ENCODE data around the gene AKT1S1.

The AKT1S1 gene

GRCh38 chr19:49862391-49863253, 14.5 kb downstream of the AKT1S1 start:
- Histone ChIP-seq H3K4me1 (ENCODE audit: control insufficient read depth in 1 of 2, insufficient read depth in 2 of 2, low read length in 2 of 2) (peaks cover 0 to 21% of the 10 kb centered on the region in 2 donors), H3K36me3 (ENCODE audit: control insufficient read depth in 1 of 2, insufficient read depth in 2 of 2, low read length in 2 of 2) (peaks cover 18 to 54% of the 10 kb centered on the region in 2 donors)

GRCh38 chr19:49861541-49862378, 15.4 kb downstream of the AKT1S1 start:
- H3K4me1 ChIP-seq (ENCODE audit: control insufficient read depth in 1 of 2, insufficient read depth in 2 of 2, low read length in 2 of 2) = peaks cover 0 to 20% of the 10 kb centered on the region in 2 donors
- no peak overlapping the region for H3K27ac ChIP-seq (ENCODE audit: low read length)

More at GRCh38 chr19:49862391-49863253, 14.5 kb downstream of the AKT1S1 start:
- Histone ChIP-seq H3K27me3 (ENCODE audit: low read depth, low read length) (no peaks in the 10 kb centered on the region), H3K9me3 (ENCODE audit: control insufficient read depth in 1 of 2, low read length in 2 of 2) (no peaks in the 10 kb centered on the region), H3K4me3 (ENCODE audit: low read depth in 1 of 2, low read length in 2 of 2) (no peak overlapping the region), H3K27ac (ENCODE audit: low read length) (no peak overlapping the region)

GRCh38 chr19:49861107-49861506, 16.0 kb downstream of the AKT1S1 start:
- no peak overlapping the region for H3K27ac ChIP-seq (ENCODE audit: low read length)
- H3K36me3 ChIP-seq (ENCODE audit: control insufficient read depth in 1 of 2, insufficient read depth in 2 of 2, low read length in 2 of 2) = peaks cover 18 to 67% of the 10 kb centered on the region in 2 donors

More at GRCh38 chr19:49861541-49862378, 15.4 kb downstream of the AKT1S1 start:
- H3K4me3 ChIP-seq (ENCODE audit: low read depth in 1 of 2, low read length in 2 of 2) = no peak overlapping the region
- H3K9me3 ChIP-seq (ENCODE audit: control insufficient read depth in 1 of 2, low read length in 2 of 2) = no peaks in the 10 kb centered on the region
- H3K36me3 ChIP-seq (ENCODE audit: control insufficient read depth in 1 of 2, insufficient read depth in 2 of 2, low read length in 2 of 2) = peaks cover 18 to 62% of the 10 kb centered on the region in 2 donors
- no peaks in the 10 kb centered on the region for H3K27me3 ChIP-seq (ENCODE audit: low read depth, low read length)

GRCh38 chr19:49860336-49861102, 16.6 kb downstream of the AKT1S1 start:
- no peaks in the 10 kb centered on the region for H3K9me3 ChIP-seq (ENCODE audit: control insufficient read depth in 1 of 2, low read length in 2 of 2)
- H3K27me3 ChIP-seq (ENCODE audit: low read depth, low read length) = no peaks in the 10 kb centered on the region
- peaks cover 18 to 73% of the 10 kb centered on the region in 2 donors for H3K36me3 ChIP-seq (ENCODE audit: control insufficient read depth in 1 of 2, insufficient read depth in 2 of 2, low read length in 2 of 2)
- H3K4me3 ChIP-seq (ENCODE audit: low read depth in 1 of 2, low read length in 2 of 2) = no peak overlapping the region
- H3K27ac ChIP-seq (ENCODE audit: low read length) = no peak overlapping the region
- H3K4me1 ChIP-seq (ENCODE audit: control insufficient read depth in 1 of 2, insufficient read depth in 2 of 2, low read length in 2 of 2) = peaks cover 0 to 8% of the 10 kb centered on the region in 2 donors

More at GRCh38 chr19:49861107-49861506, 16.0 kb downstream of the AKT1S1 start:
- peaks cover 0 to 14% of the 10 kb centered on the region in 2 donors for H3K4me1 ChIP-seq (ENCODE audit: control insufficient read depth in 1 of 2, insufficient read depth in 2 of 2, low read length in 2 of 2)
- H3K9me3 ChIP-seq (ENCODE audit: control insufficient read depth in 1 of 2, low read length in 2 of 2) = no peaks in the 10 kb centered on the region
- no peak overlapping the region for H3K4me3 ChIP-seq (ENCODE audit: low read depth in 1 of 2, low read length in 2 of 2)
- H3K27me3 ChIP-seq (ENCODE audit: low read depth, low read length) = no peaks in the 10 kb centered on the region

GRCh38 chr19:49859682-49860335, 17.3 kb downstream of the AKT1S1 start:
- Histone ChIP-seq H3K9me3 (ENCODE audit: control insufficient read depth in 1 of 2, low read length in 2 of 2) (no peaks in the 10 kb centered on the region), H3K4me1 (ENCODE audit: control insufficient read depth in 1 of 2, insufficient read depth in 2 of 2, low read length in 2 of 2) (peaks cover 0 to under 1% of the 10 kb centered on the region in 2 donors), H3K27ac (ENCODE audit: low read length) (no peak overlapping the region), H3K36me3 (ENCODE audit: control insufficient read depth in 1 of 2, insufficient read depth in 2 of 2, low read length in 2 of 2) (peaks cover 18 to 79% of the 10 kb centered on the region in 2 donors), H3K4me3 (ENCODE audit: low read depth in 1 of 2, low read length in 2 of 2) (no peak overlapping the region), H3K27me3 (ENCODE audit: low read depth, low read length) (no peaks in the 10 kb centered on the region)

GRCh38 chr19:49858088-49858985, 18.8 kb downstream of the AKT1S1 start:
- Histone ChIP-seq H3K27ac (ENCODE audit: low read length) (no peak overlapping the region), H3K4me1 (ENCODE audit: control insufficient read depth in 1 of 2, insufficient read depth in 2 of 2, low read length in 2 of 2) (peaks cover 0 to 5% of the 10 kb centered on the region in 2 donors), H3K36me3 (ENCODE audit: control insufficient read depth in 1 of 2, insufficient read depth in 2 of 2, low read length in 2 of 2) (peaks cover 9 to 70% of the 10 kb centered on the region in 2 donors), H3K9me3 (ENCODE audit: control insufficient read depth in 1 of 2, low read length in 2 of 2) (no peaks in the 10 kb centered on the region), H3K4me3 (ENCODE audit: low read depth in 1 of 2, low read length in 2 of 2) (no peak overlapping the region), H3K27me3 (ENCODE audit: low read depth, low read length) (no peaks in the 10 kb centered on the region)

DNA sequence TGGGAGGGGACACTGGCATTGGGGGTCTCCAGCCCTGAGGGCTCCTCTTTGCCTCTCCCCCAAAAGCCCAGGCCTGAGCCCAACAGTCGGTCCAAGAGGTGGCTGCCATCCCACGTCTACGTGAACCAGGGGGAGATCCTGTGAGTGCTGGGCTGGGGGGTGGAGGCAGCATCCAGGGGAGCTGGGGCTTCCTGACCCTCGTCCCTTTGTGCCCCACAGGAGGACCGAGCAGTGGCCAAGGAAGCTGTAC, 19.4 kb downstream of the AKT1S1 start:
- H3K4me1 ChIP-seq (ENCODE audit: control insufficient read depth in 1 of 2, insufficient read depth in 2 of 2, low read length in 2 of 2) = peaks cover 2 to 10% of the 10 kb centered on the region in 2 donors
- no peak overlapping the region for H3K27ac ChIP-seq (ENCODE audit: low read length)
- H3K4me3 ChIP-seq (ENCODE audit: low read depth in 1 of 2, low read length in 2 of 2) = no peak overlapping the region
- H3K36me3 ChIP-seq (ENCODE audit: control insufficient read depth in 1 of 2, insufficient read depth in 2 of 2, low read length in 2 of 2) = peaks cover 7 to 66% of the 10 kb centered on the region in 2 donors
- H3K9me3 ChIP-seq (ENCODE audit: control insufficient read depth in 1 of 2, low read length in 2 of 2) = no peaks in the 10 kb centered on the region
- H3K27me3 ChIP-seq (ENCODE audit: low read depth, low read length) = no peaks in the 10 kb centered on the region

DNA sequence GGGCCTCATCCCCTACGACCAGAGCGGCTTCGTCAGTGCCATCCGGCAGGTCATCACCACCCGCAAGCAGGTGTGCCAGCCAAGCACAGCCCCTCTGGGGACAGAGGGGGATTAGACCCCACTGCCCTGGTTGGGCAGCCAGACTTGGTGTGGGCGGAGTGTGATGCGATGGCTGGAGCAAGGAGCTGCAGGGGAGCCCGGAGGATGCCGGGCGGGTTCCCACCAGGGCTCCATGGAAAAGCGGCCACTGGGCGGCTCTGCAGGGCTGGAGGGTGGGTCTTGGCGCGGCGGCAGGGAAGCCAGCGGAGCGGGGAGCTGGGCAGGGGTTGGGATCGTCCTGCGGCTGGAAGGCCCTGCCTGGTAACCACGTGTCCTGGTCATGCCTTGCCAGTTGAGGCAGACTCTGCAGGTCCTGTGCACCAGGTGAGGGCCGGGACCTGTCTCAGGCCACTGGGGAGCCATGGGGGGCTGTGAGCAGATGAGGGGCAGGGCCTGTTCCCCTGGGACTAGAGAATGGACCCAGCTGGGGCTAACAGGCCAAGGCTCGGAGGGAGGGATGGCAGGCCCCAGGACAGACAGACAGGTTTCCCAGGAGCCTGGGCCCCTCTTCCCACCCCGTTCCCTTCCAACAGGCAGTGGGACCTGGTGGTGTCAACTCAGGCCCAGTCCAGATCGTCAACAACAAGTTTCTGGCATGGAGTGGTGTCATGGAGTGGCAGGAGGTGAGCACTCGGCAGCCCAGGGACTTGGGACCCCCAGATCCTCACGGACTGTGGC, 19.9 kb downstream of the AKT1S1 start:
- Histone ChIP-seq H3K4me3 (ENCODE audit: low read depth in 1 of 2, low read length in 2 of 2) (no peak overlapping the region), H3K4me1 (ENCODE audit: control insufficient read depth in 1 of 2, insufficient read depth in 2 of 2, low read length in 2 of 2) (peaks cover 7 to 15% of the 10 kb centered on the region in 2 donors), H3K27ac (ENCODE audit: low read length) (no peak overlapping the region), H3K36me3 (ENCODE audit: control insufficient read depth in 1 of 2, insufficient read depth in 2 of 2, low read length in 2 of 2) (peaks cover 7 to 66% of the 10 kb centered on the region in 2 donors), H3K9me3 (ENCODE audit: control insufficient read depth in 1 of 2, low read length in 2 of 2) (no peaks in the 10 kb centered on the region), H3K27me3 (ENCODE audit: low read depth, low read length) (no peaks in the 10 kb centered on the region)

- H3K27me3 ChIP-seq (ENCODE audit: low read depth, low read length) = no peaks in the 10 kb centered on the region
- H3K36me3 ChIP-seq (ENCODE audit: control insufficient read depth in 1 of 2, insufficient read depth in 2 of 2, low read length in 2 of 2) = peaks cover 7 to 62% of the 10 kb centered on the region in 2 donors
- no peak overlapping the region for H3K27ac ChIP-seq (ENCODE audit: low read length)
- no peak overlapping the region for H3K4me3 ChIP-seq (ENCODE audit: low read depth in 1 of 2, low read length in 2 of 2)
- peaks cover 11 to 21% of the 10 kb centered on the region in 2 donors for H3K4me1 ChIP-seq (ENCODE audit: control insufficient read depth in 1 of 2, insufficient read depth in 2 of 2, low read length in 2 of 2)
- H3K9me3 ChIP-seq (ENCODE audit: control insufficient read depth in 1 of 2, low read length in 2 of 2) = no peaks in the 10 kb centered on the region
Measured at GRCh38 chr19:49856574-49857021, 20.6 kb downstream of the AKT1S1 start.

Data from muscle layer of duodenum (tissue), 2 donors.